HepG2 (cell line): ENCODE data around the gene LECT2. TPM values are rescaled to one million over a fixed set of nuclear protein-coding genes. Genes with fewer than 3 reads are reported as not detected.

Experiments
- ATAC-seq: fragments of 200-7000 bp; cut with Tn5 transposase; 3 replicates; pipeline ENCODE4 v1.9.1; 2020; ENCODE audit warnings: mild to moderate bottlenecking, moderate library complexity
- BruUV-seq: library from RNA; stranded (reverse); fragments of 400-500 nt; replicated peaks from 2 replicates; lab custom pipeline; 2021; lab: Mats Ljungman, UMichigan
- CTCF ChIA-PET: fragments of 300-600 bp; formaldehyde crosslinking; extraction: SDS; loops from one replicate; lab custom pipeline; 2021; ENCODE audit warnings: low total read pairs, inconsistent platforms, low intra/inter-chr PET ratio; lab: Yijun Ruan, JAX
- POLR2A ChIA-PET: fragments of 350-600 bp; sonication (Branson Sonifier 250); formaldehyde crosslinking; loops from one replicate; lab custom pipeline; 2020; ENCODE audit warnings: antibody characterized with exemption, inconsistent platforms; lab: Yijun Ruan, JAX
- DNase-seq: peaks from one replicate; pipeline ENCODE4 v3.0.0-alpha.2; 2015; ENCODE audit warnings: low spot score
- FAIRE-seq: peaks from 3 replicates; lab custom pipeline; 2011; peaks lifted over from hg19 to GRCh38; lab: Jason Lieb, UNC
- H2AFZ ChIP-seq: one replicate; pipeline ENCODE4 v1.6.1; 2011; ENCODE audit warnings: low read length, inconsistent platforms
- H3K27ac ChIP-seq: fragments of 300-600 bp; 3 replicates; pipeline ENCODE4 v1.8.0; 2011; ENCODE audit warnings: mixed run types, mild to moderate bottlenecking, mixed read lengths, low read length, inconsistent platforms; ENCODE audit not compliant: insufficient read depth; ENCODE audit errors: extremely low read length
- H3K27me3 ChIP-seq, 2 experiments: fragments of 200-600 bp in 1 of 2; 2 replicates in 1 of 2; 3 replicates in 1 of 2; pipeline versions ENCODE4 v1.6.0 to v1.8.0; 2011; ENCODE audit warnings: low read length in 2 of 2, mild to moderate bottlenecking in 2 of 2, moderate library complexity in 2 of 2, inconsistent platforms in 1 of 2; ENCODE audit not compliant: insufficient read depth in 2 of 2, control insufficient read depth in 1 of 2
- H3K36me3 ChIP-seq, 2 experiments: fragments of 200-600 bp in 1 of 2; replicated peaks in 1 of 2; 2 replicates in 1 of 2; 3 replicates in 1 of 2; pipeline versions ENCODE4 v1.5.1 to v1.8.0; 2011; ENCODE audit warnings: low read length in 2 of 2, inconsistent platforms in 1 of 2; ENCODE audit not compliant: insufficient read depth in 2 of 2, control insufficient read depth in 1 of 2
- H3K4me1 ChIP-seq: 2 replicates; pipeline ENCODE4 v1.5.1; 2012; ENCODE audit warnings: low read length, inconsistent platforms; ENCODE audit not compliant: insufficient read depth
- H3K4me2 ChIP-seq: 2 replicates; pipeline ENCODE4 v1.6.0; 2011; ENCODE audit warnings: low read depth, low read length, inconsistent platforms
- H3K4me3 ChIP-seq, 3 experiments: fragments of 200-600 bp in 1 of 3; sonication (generic), shearing (Covaris generic) in 1 of 3; replicated peaks in 1 of 3; 2 replicates each; pipeline ENCODE4 v1.5.1; 2011 to 2016; ENCODE audit warnings: low read length in 3 of 3, inconsistent platforms in 2 of 3, low read depth in 2 of 3, mild to moderate bottlenecking in 2 of 3, control low read depth in 1 of 3, mixed read lengths in 1 of 3; ENCODE audit not compliant: insufficient read depth in 1 of 3
- H3K79me2 ChIP-seq: one replicate; pipeline ENCODE4 v1.6.1; 2011; ENCODE audit warnings: low read length, inconsistent platforms; ENCODE audit not compliant: insufficient read depth
- H3K9ac ChIP-seq: 2 replicates; pipeline ENCODE4 v1.6.0; 2011; ENCODE audit warnings: mild to moderate bottlenecking, low read depth, low read length, inconsistent platforms; ENCODE audit not compliant: insufficient read depth
- H3K9me3 ChIP-seq: 2 replicates; pipeline ENCODE4 v1.5.1; 2012; ENCODE audit warnings: mild to moderate bottlenecking, low read length
- H4K20me1 ChIP-seq: 2 replicates; pipeline ENCODE4 v1.6.0; 2011; ENCODE audit warnings: inconsistent platforms, mild to moderate bottlenecking, low read length, moderate library complexity; ENCODE audit not compliant: insufficient read depth
- ATRX ChIP-seq: sonication (generic); formaldehyde crosslinking; IDR thresholded peaks from 2 replicates; pipeline ENCODE4 v1.4.0; 2020; ENCODE audit warnings: missing genetic modification reagents, borderline replicate concordance
- MBNL3 ChIP-seq: fragments of 250-450 bp; sonication (Bioruptor Pico); conservative IDR thresholded peaks from 2 replicates; pipeline ENCODE4 v1.8.0; 2022; ENCODE audit warnings: mild to moderate bottlenecking, inconsistent platforms
- NONO ChIP-seq, 2 experiments: fragments of 450-650 bp in 1 of 2; sonication (generic) in 1 of 2; formaldehyde crosslinking in 1 of 2; IDR thresholded peaks in 1 of 2; conservative IDR thresholded peaks in 1 of 2; 2 replicates each; pipeline versions ENCODE4 v1.6.1 to v1.8.0; 2017 to 2022; ENCODE audit warnings: mild to moderate bottlenecking in 1 of 2, missing genetic modification reagents in 1 of 2, moderate library complexity in 1 of 2
- SATB2 ChIP-seq: sonication (generic); formaldehyde crosslinking; IDR thresholded peaks from 2 replicates; pipeline ENCODE4 v1.5.0; 2020; ENCODE audit warnings: missing genetic modification reagents
- SP4 ChIP-seq: sonication (generic); formaldehyde crosslinking; IDR thresholded peaks from 2 replicates; pipeline ENCODE4 v1.8.1; 2023; ENCODE audit warnings: mild to moderate bottlenecking, missing genetic modification reagents
- THRA ChIP-seq: sonication (generic); formaldehyde crosslinking; IDR thresholded peaks from 2 replicates; pipeline ENCODE4 v1.4.0; 2020; ENCODE audit warnings: missing genetic modification reagents, borderline replicate concordance
- ZEB1 ChIP-seq: IDR thresholded peaks from 2 replicates; pipeline ENCODE4 v1.6.1; 2012; ENCODE audit warnings: mild to moderate bottlenecking, low read depth, inconsistent platforms; ENCODE audit not compliant: insufficient replicate concordance
- ZFP90 ChIP-seq: sonication (generic); formaldehyde crosslinking; IDR thresholded peaks from 2 replicates; pipeline ENCODE4 v1.8.0; 2022; ENCODE audit warnings: missing genetic modification reagents, mild to moderate bottlenecking, inconsistent platforms, borderline replicate concordance
- ZFP91 ChIP-seq: sonication (generic); formaldehyde crosslinking; IDR thresholded peaks from 2 replicates; pipeline ENCODE4 v1.9.0; 2022; ENCODE audit warnings: missing genetic modification reagents, mild to moderate bottlenecking, borderline replicate concordance
- ZNF644 ChIP-seq: IDR thresholded peaks from 2 replicates; pipeline ENCODE4 v1.6.1; 2016; ENCODE audit warnings: low read depth
- ZNF660 ChIP-seq: sonication (generic); formaldehyde crosslinking; IDR thresholded peaks from 2 replicates; pipeline ENCODE4 v1.5.1; 2020; ENCODE audit warnings: mild to moderate bottlenecking, low read depth, missing genetic modification reagents, borderline replicate concordance
- ZNF773 ChIP-seq: sonication (generic); formaldehyde crosslinking; IDR thresholded peaks from 2 replicates; pipeline ENCODE4 v1.4.0; 2020; ENCODE audit warnings: missing genetic modification reagents, borderline replicate concordance
- ZNF780A ChIP-seq: sonication (generic); formaldehyde crosslinking; IDR thresholded peaks from 2 replicates; pipeline ENCODE4 v1.8.0; 2022; ENCODE audit warnings: mild to moderate bottlenecking, missing genetic modification reagents, moderate library complexity
- WGBS: methylation state at CpG from one replicate; pipeline ENCODE4 v1.1.6; 2017; ENCODE audit warnings: low lambda C conversion rate; 5-methylcytosine and 5-hydroxymethylcytosine counted together
- in situ Hi-C: cut with HindIII; loops from 2 replicates; pipeline ENCODE4 v1.10.0; 2017; ENCODE audit warnings: low pct_unique_long_range_greater_than_20kb; ENCODE audit not compliant: extremely low pct_ligation_motif_present
- intact Hi-C: fragments of 100-400 bp; cut with micrococcal nuclease; formaldehyde crosslinking; loops from one replicate; pipeline ENCODE4 v1.10.0; 2022; ENCODE audit not compliant: unreplicated experiment
- polyA plus RNA-seq, 8 experiments: library from polyadenylated mRNA; depleted of rRNA in 3 of 8; stranded (reverse) in 7 of 8; unstranded in 1 of 8; fragments of >200 nt; fragmentation: Illumina TruSeq in 4 of 8; extraction: Trizol in 4 of 8; gene quantifications; 2 replicates each; pipeline versions ENCODE4 v1.2.1 to v1.2.3, GENCODE V29; 2011 to 2016; ENCODE audit warnings: low read depth in 4 of 8, missing spikeins in 1 of 8, mixed read lengths in 1 of 8; ENCODE audit not compliant: insufficient read depth in 1 of 8
- total RNA-seq, 5 experiments: library from RNA; depleted of rRNA; stranded (reverse); fragments of >200 nt; fragmentation: Illumina TruSeq; extraction: Trizol; gene quantifications; 2 replicates each; pipeline ENCODE4 v1.2.3, GENCODE V29; 2016; ENCODE audit warnings: low read depth in 1 of 5
- TF ChIP-seq, protein P1 (sequence below): sonication (generic); formaldehyde crosslinking; IDR thresholded peaks from 2 replicates; pipeline ENCODE4 v1.4.0; 2020; ENCODE audit warnings: missing genetic modification reagents; ENCODE audit errors: not compliant biosample characterization
- TF ChIP-seq, protein P2 (sequence below): sonication (generic); formaldehyde crosslinking; IDR thresholded peaks from 2 replicates; pipeline ENCODE4 v1.4.0; 2020; ENCODE audit warnings: mild to moderate bottlenecking, low read depth, missing genetic modification reagents

Gene LECT2
- total and polyA plus RNA-seq, 2 of the 13 experiments (the other 11 are each of a cell fraction or from before 2014, with no cell fraction given), result not detected

DNA sequence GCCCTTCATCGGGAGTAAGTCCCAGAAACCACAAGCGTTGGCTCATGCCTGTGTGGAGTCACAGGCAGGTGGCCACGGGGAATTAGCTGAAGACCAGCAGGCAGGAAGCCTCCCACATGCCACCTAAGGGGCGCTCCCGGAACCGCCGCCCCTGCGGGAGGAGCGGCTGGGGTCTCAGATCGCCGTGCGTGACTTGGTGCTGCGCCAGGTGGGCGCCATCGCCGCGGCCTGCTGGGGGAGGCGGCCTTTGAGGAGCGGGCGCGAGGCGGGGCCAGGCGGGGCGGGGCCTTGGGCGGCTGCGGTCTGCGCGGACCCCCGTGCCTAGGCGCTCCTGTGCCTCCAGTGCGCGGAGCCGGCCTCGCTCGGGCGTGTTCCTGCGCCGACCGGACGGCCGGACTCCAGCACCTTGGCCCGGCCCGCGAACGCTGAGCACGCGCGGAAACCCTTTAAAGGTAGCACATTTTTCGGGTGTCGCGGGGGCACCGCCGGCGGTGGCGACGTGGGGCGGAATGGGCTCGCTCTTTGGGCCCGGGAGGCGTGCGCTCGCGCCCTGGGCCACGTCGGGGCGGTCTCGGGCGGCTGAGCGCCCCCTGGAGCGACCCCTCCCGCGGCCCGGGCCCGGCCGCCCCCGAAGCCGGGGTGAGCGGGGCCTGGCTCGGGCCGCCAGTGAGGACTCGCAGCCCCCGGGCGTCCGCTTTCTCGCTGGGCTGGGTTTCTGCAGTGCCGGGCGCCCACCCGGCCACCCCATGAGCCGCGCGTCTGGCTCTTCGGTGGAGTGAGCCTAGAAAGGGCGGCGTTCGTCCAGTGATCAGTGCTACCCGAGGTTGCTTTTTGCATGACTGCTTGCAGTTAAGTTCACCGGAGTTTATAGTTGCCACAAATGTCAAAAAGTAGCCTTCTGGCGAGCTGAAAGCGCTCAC lies 24.5 kb downstream of the LECT2 start:
- Histone ChIP-seq H4K20me1 (no peaks in the 10 kb centered on the region), H3K4me3 (peak overlapping the region; percentile 70 to 92 (median 81)), H2AFZ (no peak overlapping the region), H3K36me3 (peaks cover 0 to 1% of the 10 kb centered on the region in 2 experiments; a peak in 2 of 5 replicates), H3K9ac (peak overlapping the region; percentile 74), H3K4me1 (peaks cover 16% of the 10 kb centered on the region), H3K4me2 (peak overlapping the region; percentile 87), H3K9me3 (no peaks in the 10 kb centered on the region), H3K27ac (peak overlapping the region; percentile 62), H3K79me2 (peaks cover 17% of the 10 kb centered on the region), H3K27me3 (peaks cover 0 to 4% of the 10 kb centered on the region in 2 experiments; a peak in 3 of 5 replicates)
- ChIA-PET POLR2A (interaction anchor here (0.8 kb wide), 1 partner anchor 43 kb away, joined by 3 read pairs; no protein-coding TSS in a partner anchor), CTCF (interaction anchor here (1.4 to 1.6 kb wide), 2 partner anchors 60 to 152 kb away, joined by 5 to 6 read pairs; no protein-coding TSS in a partner anchor)
- BruUV-seq, result no TSS peak
- ATAC-seq, result peak; percentile 91
- WGBS, result 5% methylated on average over 6 of the region's 99 CpGs
- in situ Hi-C loops (no loop called here), intact Hi-C loops (loop anchor here (2.0 kb wide), 1 partner anchor 43 kb away; no protein-coding TSS in a partner anchor)
- peak; percentile 68 for DNase-seq
- no peak for FAIRE-seq
- TF ChIP-seq, protein P1, sequence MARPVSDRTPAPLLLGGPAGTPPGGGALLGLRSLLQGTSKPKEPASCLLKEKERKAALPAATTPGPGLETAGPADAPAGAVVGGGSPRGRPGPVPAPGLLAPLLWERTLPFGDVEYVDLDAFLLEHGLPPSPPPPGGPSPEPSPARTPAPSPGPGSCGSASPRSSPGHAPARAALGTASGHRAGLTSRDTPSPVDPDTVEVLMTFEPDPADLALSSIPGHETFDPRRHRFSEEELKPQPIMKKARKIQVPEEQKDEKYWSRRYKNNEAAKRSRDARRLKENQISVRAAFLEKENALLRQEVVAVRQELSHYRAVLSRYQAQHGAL (CRISPR knock-in tag), result no peak
- TF ChIP-seq ZNF660 (CRISPR knock-in tag) (no peak), THRA (CRISPR knock-in tag) (0 out of 2 replicates have a peak, but pooled peaks have one; percentile 26), ZNF780A (no peak), SP4 (no peak; the same call in none of the 2 replicates), ZNF644 (CRISPR knock-in tag) (0 out of 2 replicates have a peak, but pooled peaks have one; percentile 39), ZFP91 (CRISPR knock-in tag) (0 out of 2 replicates have a peak, but pooled peaks have one; percentile 54), MBNL3 (CRISPR knock-in tag) (no peak), ZFP90 (CRISPR knock-in tag) (0 out of 2 replicates have a peak, but pooled peaks have one; percentile 32), NONO (IDR thresholded peaks at IDR 0.05) (no peak), NONO (CRISPR knock-in tag; conservative IDR thresholded peaks at IDR 0.05) (peak; percentile 60), ZNF773 (CRISPR knock-in tag) (0 out of 2 replicates have a peak, but pooled peaks have one; percentile 20), SATB2 (0 out of 2 replicates have a peak, but pooled peaks have one; percentile 7), ATRX (CRISPR knock-in tag) (no peak), ZEB1 (peak; percentile 68)
- TF ChIP-seq, protein P2, sequence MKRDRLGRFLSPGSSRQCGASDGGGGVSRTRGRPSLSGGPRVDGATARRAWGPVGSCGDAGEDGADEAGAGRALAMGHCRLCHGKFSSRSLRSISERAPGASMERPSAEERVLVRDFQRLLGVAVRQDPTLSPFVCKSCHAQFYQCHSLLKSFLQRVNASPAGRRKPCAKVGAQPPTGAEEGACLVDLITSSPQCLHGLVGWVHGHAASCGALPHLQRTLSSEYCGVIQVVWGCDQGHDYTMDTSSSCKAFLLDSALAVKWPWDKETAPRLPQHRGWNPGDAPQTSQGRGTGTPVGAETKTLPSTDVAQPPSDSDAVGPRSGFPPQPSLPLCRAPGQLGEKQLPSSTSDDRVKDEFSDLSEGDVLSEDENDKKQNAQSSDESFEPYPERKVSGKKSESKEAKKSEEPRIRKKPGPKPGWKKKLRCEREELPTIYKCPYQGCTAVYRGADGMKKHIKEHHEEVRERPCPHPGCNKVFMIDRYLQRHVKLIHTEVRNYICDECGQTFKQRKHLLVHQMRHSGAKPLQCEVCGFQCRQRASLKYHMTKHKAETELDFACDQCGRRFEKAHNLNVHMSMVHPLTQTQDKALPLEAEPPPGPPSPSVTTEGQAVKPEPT (CRISPR knock-in tag), result peak; percentile 52; the same call in 1 of the 2 replicates
